Effector memory CD4-positive, alpha-beta T cell (primary cell): ENCODE measurements around the gene SP140L.

ENCODE experiments used
- DNase-seq, 3 donors: peaks; one replicate each; pipeline ENCODE4 v3.0.0-alpha.2; 2020
- H3K27ac ChIP-seq: 2 replicates; pipeline ENCODE4 v1.7.0; 2013; ENCODE audit warnings: mild to moderate bottlenecking, low read length, moderate library complexity; ENCODE audit not compliant: insufficient read depth, poor library complexity, severe bottlenecking
- H3K27me3 ChIP-seq: replicated peaks from 2 replicates; pipeline ENCODE4 v1.7.0; 2013; ENCODE audit warnings: mild to moderate bottlenecking, low read length; ENCODE audit not compliant: insufficient read depth, control insufficient read depth, poor library complexity, severe bottlenecking
- H3K36me3 ChIP-seq: 2 replicates; pipeline ENCODE4 v1.7.0; 2013; ENCODE audit warnings: mild to moderate bottlenecking, low read length, moderate library complexity; ENCODE audit not compliant: control insufficient read depth, insufficient read depth
- H3K4me1 ChIP-seq: 2 replicates; pipeline ENCODE4 v1.7.0; 2013; ENCODE audit warnings: low read length, mild to moderate bottlenecking; ENCODE audit not compliant: control insufficient read depth, insufficient read depth, poor library complexity, severe bottlenecking
- H3K4me3 ChIP-seq: 2 replicates; pipeline ENCODE4 v1.7.0; 2013; ENCODE audit warnings: low read length, low read depth, mild to moderate bottlenecking; ENCODE audit not compliant: insufficient read depth, poor library complexity, severe bottlenecking
- H3K9me3 ChIP-seq: 2 replicates; pipeline ENCODE4 v1.7.0; 2013; ENCODE audit warnings: mild to moderate bottlenecking, low read length, moderate library complexity; ENCODE audit not compliant: control insufficient read depth

SP140L gene

DNA sequence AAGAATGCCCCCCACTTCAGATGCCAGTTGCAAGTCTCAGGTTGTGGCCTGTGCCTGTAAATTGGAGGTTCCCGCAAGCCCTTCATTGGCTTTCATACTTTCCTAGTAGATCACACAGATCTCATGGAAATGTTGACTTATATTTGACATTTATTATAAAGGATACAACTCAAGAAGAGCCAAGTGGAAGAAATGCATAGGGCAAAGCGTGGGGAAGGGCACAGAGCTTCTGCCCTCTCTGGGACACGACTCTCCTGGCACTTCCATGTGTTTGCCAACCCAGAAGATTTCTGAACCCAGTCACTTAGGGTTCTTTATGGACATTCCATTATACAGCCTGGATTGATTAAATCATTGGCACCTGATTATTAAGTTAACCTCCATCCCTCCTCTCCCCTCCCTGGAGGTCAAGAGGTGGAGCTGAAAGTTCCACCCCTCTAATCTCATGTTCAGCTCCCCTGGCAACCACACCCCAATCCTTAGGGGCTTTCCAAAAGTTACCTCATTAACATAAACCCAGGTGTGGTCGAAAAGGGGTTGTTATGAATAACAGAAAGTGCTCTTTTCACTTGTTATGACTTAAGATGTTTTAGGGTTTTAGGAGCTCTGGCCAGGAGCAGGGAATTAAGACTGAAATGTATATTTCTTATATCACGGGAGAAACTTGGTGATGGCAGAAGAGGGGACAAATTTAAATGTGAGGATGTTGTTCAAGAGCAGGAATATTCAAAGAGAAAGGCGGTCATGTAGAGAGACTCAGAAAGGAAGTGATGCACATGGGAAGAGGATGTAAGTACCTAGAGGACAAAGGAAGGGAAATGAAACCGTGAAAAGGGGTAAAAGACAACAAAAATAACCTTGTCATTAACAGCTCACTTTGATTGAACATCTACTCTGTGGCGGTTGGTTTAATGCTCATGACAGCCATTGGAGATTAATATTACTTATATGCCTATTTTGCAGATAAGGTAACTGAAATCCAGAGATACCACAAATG, 120.8 kb downstream of the SP140L start:
- DNase-seq, result no peak
- Histone ChIP-seq H3K36me3 (peaks cover 93% of the 10 kb centered on the region), H3K4me1 (peaks cover 29% of the 10 kb centered on the region), H3K27ac (peak overlapping the region; percentile 51), H3K4me3 (no peak overlapping the region), H3K27me3 (no peaks in the 10 kb centered on the region), H3K9me3 (no peaks in the 10 kb centered on the region)

DNA sequence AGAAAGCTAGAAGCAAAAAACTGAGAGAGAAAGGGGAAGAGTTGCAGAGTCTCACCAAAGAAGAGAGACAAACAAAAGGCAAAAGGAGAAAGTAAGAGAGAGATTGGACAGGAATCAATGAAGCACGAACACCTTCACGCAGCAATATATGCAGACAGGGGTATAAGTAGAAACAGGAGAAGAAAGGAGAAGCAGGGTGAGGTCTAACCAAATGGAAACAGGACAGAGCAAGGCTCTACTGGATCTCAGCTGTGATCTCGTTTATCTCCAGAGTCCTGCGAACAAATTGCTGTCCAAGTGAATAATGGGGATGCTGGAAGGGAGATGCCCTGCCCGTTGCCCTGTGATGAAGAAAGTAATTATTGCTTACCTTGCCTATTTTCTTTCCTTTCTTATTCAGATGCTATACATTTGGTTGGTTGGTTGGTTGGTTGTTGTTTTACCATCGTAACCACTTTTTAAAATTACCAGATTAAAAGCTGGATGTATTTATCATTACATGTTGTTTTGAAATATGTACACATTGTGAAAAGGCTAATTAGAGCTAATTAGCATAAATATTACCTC, 123.0 kb downstream of the SP140L start:
- peaks cover 21% of the 10 kb centered on the region for H3K4me1 ChIP-seq
- no peak overlapping the region for H3K27ac ChIP-seq
- H3K36me3 ChIP-seq, result peaks cover 85% of the 10 kb centered on the region

DNA sequence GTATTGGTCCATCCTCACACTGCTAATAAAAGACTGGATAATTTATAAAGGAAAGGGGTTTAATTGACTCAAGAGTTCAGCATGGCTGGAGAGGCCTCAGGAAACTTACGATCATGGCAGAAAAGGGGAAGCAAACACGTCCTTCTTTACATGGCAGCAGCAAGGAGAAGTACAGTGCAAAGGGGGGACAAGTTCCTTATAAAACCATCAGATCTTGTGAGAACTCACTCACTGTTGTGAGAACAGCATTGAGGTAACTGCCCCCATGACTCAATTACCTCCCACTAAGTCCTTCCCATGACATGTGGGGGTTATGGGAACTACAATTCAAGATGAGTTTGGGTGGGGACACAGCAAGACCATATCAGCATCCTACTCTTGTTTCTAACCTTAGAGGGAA, 126.0 kb downstream of the SP140L start:
- H3K27ac ChIP-seq, result no peak overlapping the region
- no peak overlapping the region for H3K4me3 ChIP-seq
- peaks cover 28% of the 10 kb centered on the region for H3K4me1 ChIP-seq
- H3K27me3 ChIP-seq, result no peaks in the 10 kb centered on the region
- H3K9me3 ChIP-seq, result no peaks in the 10 kb centered on the region
- H3K36me3 ChIP-seq, result peaks cover 71% of the 10 kb centered on the region
- no peak for DNase-seq

More for the DNA sequence above, 123.0 kb downstream of the SP140L start:
- Histone ChIP-seq H3K27me3 (no peaks in the 10 kb centered on the region), H3K4me3 (no peak overlapping the region), H3K9me3 (no peaks in the 10 kb centered on the region)
- no peak for DNase-seq
